ENCODE results near the gene HOXC4. TPM values are rescaled to one million over a fixed set of nuclear protein-coding genes. Genes with fewer than 3 reads are reported as not detected.

Gene HOXC4
- total RNA-seq, 4 donors from 2014 or later = 0.83 to 3.6 (median 2.5) TPM

GRCh38 chr12:54016051-54016450 is 37.6 kb upstream of the HOXC4 start:
- Histone ChIP-seq H3K9me3 (no peaks in the 10 kb centered on the region), H3K36me3 (no peaks in the 10 kb centered on the region), H3K4me3 (no peak overlapping the region), H3K27ac (replicated peaks in 1 of 4) (no peak overlapping the region), H3K4me1 (peaks cover 22 to 66% (median 49%) of the 10 kb centered on the region in 4 donors), H3K27me3 (peaks cover 0 to 100% (median 66%) of the 10 kb centered on the region in 4 donors)
- WGBS = 17% methylated on average over 3 of the region's 3 CpGs
- no peak for DNase-seq (ENCODE audit: extremely low spot score)
- TF ChIP-seq POLR2A (IDR thresholded peaks at IDR 0.05; ENCODE audit: low read depth) (no peak), POLR2AphosphoS5 (IDR thresholded peaks at IDR 0.05) (no peak), EP300 (IDR thresholded peaks at IDR 0.05) (no peak), CTCF (IDR thresholded peaks at IDR 0.05) (no peak)
- intact Hi-C loops (cut with DNase I) = loop anchor here (10.0 kb wide), 1 partner anchor 349 kb away; the partner anchor contains the start of gene GPR84

DNA sequence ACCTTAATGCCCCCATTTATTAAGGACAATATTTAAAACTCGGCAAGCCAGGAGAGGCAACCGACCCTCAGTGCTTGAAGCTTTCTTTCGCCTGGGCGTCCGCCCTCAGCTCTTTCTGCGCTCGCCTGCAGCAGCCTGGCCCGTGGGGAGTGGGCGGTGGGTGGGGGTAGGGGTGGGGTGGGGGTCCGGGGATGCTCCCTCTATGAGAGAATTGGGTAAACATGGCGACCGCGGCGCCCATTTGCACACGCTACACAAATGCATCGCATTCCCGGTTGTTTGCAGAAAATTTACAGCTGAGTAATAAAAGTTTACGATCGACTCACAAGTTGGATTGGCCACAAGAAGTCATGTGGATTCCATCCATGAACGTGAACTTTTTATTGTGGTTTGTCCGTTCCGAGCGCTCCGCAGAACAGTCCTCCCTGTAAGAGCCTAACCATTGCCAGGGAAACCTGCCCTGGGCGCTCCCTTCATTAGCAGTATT is 37.1 kb upstream of the HOXC4 start:
- intact Hi-C loops (cut with DNase I) = loop anchor here (10.0 kb wide), 1 partner anchor 348 kb away; the partner anchor contains the start of gene GPR84

DNA sequence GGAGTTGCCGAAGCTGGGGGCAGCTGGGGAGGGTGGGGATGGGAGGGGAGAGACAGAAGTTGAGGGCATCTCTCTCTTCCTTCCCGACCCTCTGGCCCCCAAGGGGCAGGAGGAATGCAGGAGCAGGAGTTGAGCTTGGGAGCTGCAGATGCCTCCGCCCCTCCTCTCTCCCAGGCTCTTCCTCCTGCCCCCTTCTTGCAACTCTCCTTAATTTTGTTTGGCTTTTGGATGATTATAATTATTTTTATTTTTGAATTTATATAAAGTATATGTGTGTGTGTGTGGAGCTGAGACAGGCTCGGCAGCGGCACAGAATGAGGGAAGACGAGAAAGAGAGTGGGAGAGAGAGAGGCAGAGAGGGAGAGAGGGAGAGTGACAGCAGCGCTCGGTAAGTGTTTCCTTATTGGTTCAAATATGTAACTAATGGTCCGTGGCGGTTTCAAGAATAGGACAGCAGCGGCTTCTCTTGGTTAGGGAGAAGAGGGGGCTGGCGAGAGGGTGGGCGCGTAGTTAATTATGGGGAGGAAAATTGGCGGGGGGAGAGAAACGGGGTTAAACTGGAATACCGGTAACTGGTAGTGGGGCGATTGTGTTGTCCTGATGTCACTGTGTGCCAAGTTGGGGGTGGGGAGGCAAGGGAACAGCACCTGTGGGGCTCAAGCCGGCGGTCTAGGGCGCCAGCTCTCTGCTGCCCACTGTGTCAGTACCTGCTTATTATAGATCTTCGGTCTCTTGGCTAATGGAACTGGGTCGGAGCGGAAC is 36.4 kb upstream of the HOXC4 start:
- 4% methylated on average over 24 of the region's 24 CpGs for WGBS
- Histone ChIP-seq H3K36me3 (no peaks in the 10 kb centered on the region), H3K27me3 (peaks cover 0 to 100% (median 59%) of the 10 kb centered on the region in 4 donors), H3K27ac (replicated peaks in 1 of 4) (peak overlapping the region in 3 of 4 donors; percentile 22 to 61 (median 36)), H3K4me1 (peaks cover 22 to 57% (median 44%) of the 10 kb centered on the region in 4 donors), H3K9me3 (no peaks in the 10 kb centered on the region), H3K4me3 (peak overlapping the region; percentile 48 to 62 (median 53))
- TF ChIP-seq POLR2AphosphoS5 (IDR thresholded peaks at IDR 0.05) = no peak
- TF ChIP-seq POLR2A (IDR thresholded peaks at IDR 0.05; ENCODE audit: low read depth) = no peak
- TF ChIP-seq EP300 (IDR thresholded peaks at IDR 0.05) = no peak
- TF ChIP-seq CTCF (IDR thresholded peaks at IDR 0.05) = no peak
- no peak for DNase-seq (ENCODE audit: extremely low spot score)
- intact Hi-C loops (cut with DNase I) = loop anchor here (10.0 kb wide), 1 partner anchor 348 kb away; the partner anchor contains the start of gene GPR84

More for the DNA sequence above, 37.1 kb upstream of the HOXC4 start:
- WGBS = 6% methylated on average over 25 of the region's 25 CpGs
- Histone ChIP-seq H3K9me3 (no peaks in the 10 kb centered on the region), H3K4me1 (peaks cover 22 to 61% (median 44%) of the 10 kb centered on the region in 4 donors), H3K27ac (replicated peaks in 1 of 4) (no peak overlapping the region), H3K4me3 (peak overlapping the region; percentile 30 to 56 (median 49)), H3K36me3 (no peaks in the 10 kb centered on the region), H3K27me3 (peaks cover 0 to 100% (median 61%) of the 10 kb centered on the region in 4 donors)
- TF ChIP-seq POLR2AphosphoS5 (IDR thresholded peaks at IDR 0.05) (no peak), CTCF (IDR thresholded peaks at IDR 0.05) (no peak), POLR2A (IDR thresholded peaks at IDR 0.05; ENCODE audit: low read depth) (no peak), EP300 (IDR thresholded peaks at IDR 0.05) (no peak)
- DNase-seq (ENCODE audit: extremely low spot score) = no peak

- TF ChIP-seq POLR2A (IDR thresholded peaks at IDR 0.05; ENCODE audit: low read depth) (no peak), POLR2AphosphoS5 (IDR thresholded peaks at IDR 0.05) (peak; percentile 54 to 59)
- 0% methylated on average over 2 of the region's 34 CpGs for WGBS
- peaks cover 22 to 57% (median 44%) of the 10 kb centered on the region in 4 donors for H3K4me1 ChIP-seq
- intact Hi-C loops (cut with DNase I) = loop anchor here (10.0 kb wide), 1 partner anchor 347 kb away; the partner anchor contains the start of gene GPR84
- H3K27ac ChIP-seq (replicated peaks in 1 of 4) = peak overlapping the region in 3 of 4 donors; percentile 22 to 61 (median 36)
- H3K9me3 ChIP-seq = no peaks in the 10 kb centered on the region
- peaks cover 0 to 100% (median 56%) of the 10 kb centered on the region in 4 donors for H3K27me3 ChIP-seq
- no peaks in the 10 kb centered on the region for H3K36me3 ChIP-seq
- H3K4me3 ChIP-seq = peak overlapping the region; percentile 48 to 62 (median 53)
- no peak for DNase-seq (ENCODE audit: extremely low spot score)
These were observed 35.7 kb upstream of the HOXC4 start for GRCh38 chr12:54017878-54018467.
